DMS53 (cell line): ENCODE measurements around the gene SLC22A2.
A peak's percentile ranks its signal among the peaks of the same experiment; 100 is the strongest.

Source experiments
- DNase-seq: peaks from one replicate; lab custom pipeline; 2025; lab: John Stamatoyannopoulos, UW

SLC22A2 gene

GRCh38 chr6:160273750-160274149 is 15.1 kb upstream of the SLC22A2 start:
- DNase-seq: no peak

GRCh38 chr6:160273196-160273595 is 14.6 kb upstream of the SLC22A2 start:
- DNase-seq: no peak

- no peak for DNase-seq
Measured at GRCh38 chr6:160272707-160273106, 14.1 kb upstream of the SLC22A2 start.

- DNase-seq: no peak
Measured at GRCh38 chr6:160270347-160270746, 11.7 kb upstream of the SLC22A2 start.

- no peak for DNase-seq
Measured at GRCh38 chr6:160269771-160270170, 11.2 kb upstream of the SLC22A2 start.

GRCh38 chr6:160269023-160269521 is 10.5 kb upstream of the SLC22A2 start:
- no peak for DNase-seq

GRCh38 chr6:160267102-160267501 is 8.5 kb upstream of the SLC22A2 start:
- no peak for DNase-seq

- no peak for DNase-seq
Measured at GRCh38 chr6:160265869-160266476, 7.4 kb upstream of the SLC22A2 start.

- no peak for DNase-seq
Measured at GRCh38 chr6:160264061-160264612, 5.5 kb upstream of the SLC22A2 start.

GRCh38 chr6:160263196-160263939 is 4.7 kb upstream of the SLC22A2 start:
- no peak for DNase-seq

- DNase-seq: peak; percentile 5
Measured at GRCh38 chr6:160261991-160262680, 3.5 kb upstream of the SLC22A2 start.

GRCh38 chr6:160260803-160261450 is 2.3 kb upstream of the SLC22A2 start:
- peak; percentile 10 for DNase-seq

- no peak for DNase-seq
Measured at GRCh38 chr6:160260367-160260766, 1.7 kb upstream of the SLC22A2 start.

GRCh38 chr6:160259598-160259997 is 977 bp upstream of the SLC22A2 start:
- no peak for DNase-seq

GRCh38 chr6:160259143-160259425 is 463 bp upstream of the SLC22A2 start:
- no peak for DNase-seq

- DNase-seq: no peak
Measured at GRCh38 chr6:160256445-160256844, 2.2 kb downstream of the SLC22A2 start.

- DNase-seq: peak; percentile 90
Measured at GRCh38 chr6:160254467-160255312, 3.9 kb downstream of the SLC22A2 start.

- DNase-seq: peak; percentile 91
Measured at GRCh38 chr6:160253714-160254113, 4.9 kb downstream of the SLC22A2 start.

GRCh38 chr6:160253292-160253691 is 5.3 kb downstream of the SLC22A2 start:
- peak; percentile 77 for DNase-seq

- no peak for DNase-seq
Measured at GRCh38 chr6:160252073-160252813, 6.4 kb downstream of the SLC22A2 start.

GRCh38 chr6:160249671-160250070 is 8.9 kb downstream of the SLC22A2 start:
- DNase-seq: peak; percentile 4
